Measurements from ENCODE around the gene POU2F1. TPM values are rescaled to one million over a fixed set of nuclear protein-coding genes. Genes with fewer than 3 reads are reported as not detected.

POU2F1 gene
- total RNA-seq, 4 donors from 2014 or later = 8.4 to 32.1 (median 17.5) TPM

DNA sequence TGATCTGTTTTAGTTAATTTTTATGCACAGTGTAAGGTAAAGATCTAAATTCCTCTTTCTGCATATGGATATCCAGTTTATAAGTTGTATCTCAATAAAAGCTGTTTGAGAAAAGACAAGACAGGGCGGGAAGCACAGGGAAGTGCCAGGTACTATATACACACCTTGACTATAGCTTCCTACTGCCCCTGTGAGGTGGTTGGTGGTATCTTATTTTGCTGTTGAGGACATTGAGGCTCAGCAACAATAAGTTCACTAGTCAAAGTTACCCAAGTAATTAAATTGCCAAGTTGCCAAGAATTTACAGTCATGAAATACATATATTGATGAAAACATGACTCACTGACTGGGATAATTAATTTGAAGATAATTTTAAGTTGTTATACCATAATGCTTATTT lies 188.5 kb downstream of the POU2F1 start:
- 71% methylated on average over 1 of the region's 1 CpG for WGBS
- peaks cover 31% of the 10 kb centered on the region for H3K36me3 ChIP-seq
- DNase-seq (ENCODE audit: low spot score in 2 of 2) = no peak
- TF ChIP-seq EP300 (IDR thresholded peaks at IDR 0.05) = no peak
- no peak for TF ChIP-seq POLR2AphosphoS5 (IDR thresholded peaks at IDR 0.05)
- no peaks in the 10 kb centered on the region for H3K4me1 ChIP-seq
- no peak overlapping the region for H3K4me3 ChIP-seq
- no peaks in the 10 kb centered on the region for H3K27me3 ChIP-seq
- no peak overlapping the region for H3K27ac ChIP-seq
- H3K9me3 ChIP-seq = no peaks in the 10 kb centered on the region

DNA sequence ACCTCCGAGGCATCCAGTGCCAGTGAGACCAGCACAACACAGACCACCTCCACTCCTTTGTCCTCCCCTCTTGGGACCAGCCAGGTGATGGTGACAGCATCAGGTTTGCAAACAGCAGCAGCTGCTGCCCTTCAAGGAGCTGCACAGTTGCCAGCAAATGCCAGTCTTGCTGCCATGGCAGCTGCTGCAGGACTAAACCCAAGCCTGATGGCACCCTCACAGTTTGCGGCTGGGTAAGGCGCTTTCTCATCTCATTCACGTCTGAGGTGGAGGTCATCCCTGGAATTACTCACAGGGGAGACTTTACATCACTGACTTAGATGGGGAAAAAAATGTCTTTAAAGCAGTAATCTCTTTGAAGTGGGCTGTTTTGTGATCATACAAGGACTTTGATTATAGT lies 191.4 kb downstream of the POU2F1 start:
- 83% methylated on average over 4 of the region's 4 CpGs for WGBS

DNA sequence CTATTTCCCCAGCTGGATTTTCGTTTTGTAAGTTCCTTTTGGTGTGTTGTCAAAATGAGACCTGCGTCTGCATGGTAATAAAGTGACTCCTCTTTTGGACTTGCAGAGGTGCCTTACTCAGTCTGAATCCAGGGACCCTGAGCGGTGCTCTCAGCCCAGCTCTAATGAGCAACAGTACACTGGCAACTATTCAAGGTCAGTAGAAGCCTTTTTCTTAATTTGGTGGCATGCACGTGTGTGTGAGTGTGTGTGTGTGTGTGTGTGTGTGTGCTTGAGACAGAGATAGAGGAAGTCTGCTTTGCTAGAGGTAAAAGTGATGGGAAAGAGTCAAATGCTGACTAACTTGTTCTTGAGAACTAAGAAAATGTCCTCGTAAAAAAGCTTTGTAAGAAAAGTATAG lies 192.2 kb downstream of the POU2F1 start:
- H3K27me3 ChIP-seq = no peaks in the 10 kb centered on the region
- DNase-seq (ENCODE audit: low spot score in 2 of 2) = no peak
- no peak overlapping the region for H3K27ac ChIP-seq
- TF ChIP-seq POLR2AphosphoS5 (IDR thresholded peaks at IDR 0.05) = no peak
- TF ChIP-seq POLR2A (IDR thresholded peaks at IDR 0.05) = no peak
- TF ChIP-seq, protein P1, sequence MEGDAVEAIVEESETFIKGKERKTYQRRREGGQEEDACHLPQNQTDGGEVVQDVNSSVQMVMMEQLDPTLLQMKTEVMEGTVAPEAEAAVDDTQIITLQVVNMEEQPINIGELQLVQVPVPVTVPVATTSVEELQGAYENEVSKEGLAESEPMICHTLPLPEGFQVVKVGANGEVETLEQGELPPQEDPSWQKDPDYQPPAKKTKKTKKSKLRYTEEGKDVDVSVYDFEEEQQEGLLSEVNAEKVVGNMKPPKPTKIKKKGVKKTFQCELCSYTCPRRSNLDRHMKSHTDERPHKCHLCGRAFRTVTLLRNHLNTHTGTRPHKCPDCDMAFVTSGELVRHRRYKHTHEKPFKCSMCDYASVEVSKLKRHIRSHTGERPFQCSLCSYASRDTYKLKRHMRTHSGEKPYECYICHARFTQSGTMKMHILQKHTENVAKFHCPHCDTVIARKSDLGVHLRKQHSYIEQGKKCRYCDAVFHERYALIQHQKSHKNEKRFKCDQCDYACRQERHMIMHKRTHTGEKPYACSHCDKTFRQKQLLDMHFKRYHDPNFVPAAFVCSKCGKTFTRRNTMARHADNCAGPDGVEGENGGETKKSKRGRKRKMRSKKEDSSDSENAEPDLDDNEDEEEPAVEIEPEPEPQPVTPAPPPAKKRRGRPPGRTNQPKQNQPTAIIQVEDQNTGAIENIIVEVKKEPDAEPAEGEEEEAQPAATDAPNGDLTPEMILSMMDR (IDR thresholded peaks at IDR 0.05) = no peak
- no peak for TF ChIP-seq EP300 (IDR thresholded peaks at IDR 0.05)
- no peaks in the 10 kb centered on the region for H3K9me3 ChIP-seq
- no peaks in the 10 kb centered on the region for H3K4me1 ChIP-seq
- H3K36me3 ChIP-seq = peaks cover 34% of the 10 kb centered on the region
- WGBS = 84% methylated on average over 5 of the region's 5 CpGs
- H3K4me3 ChIP-seq = no peak overlapping the region

More for the DNA sequence above, 191.4 kb downstream of the POU2F1 start:
- H3K27ac ChIP-seq = no peak overlapping the region
- TF ChIP-seq, protein P1 (IDR thresholded peaks at IDR 0.05) = no peak
- no peak for TF ChIP-seq EP300 (IDR thresholded peaks at IDR 0.05)
- no peak for TF ChIP-seq POLR2A (IDR thresholded peaks at IDR 0.05)
- no peak for TF ChIP-seq POLR2AphosphoS5 (IDR thresholded peaks at IDR 0.05)
- no peaks in the 10 kb centered on the region for H3K9me3 ChIP-seq
- H3K27me3 ChIP-seq = no peaks in the 10 kb centered on the region
- no peak for DNase-seq (ENCODE audit: low spot score in 2 of 2)
- peaks cover 36% of the 10 kb centered on the region for H3K36me3 ChIP-seq
- H3K4me3 ChIP-seq = no peak overlapping the region
- no peaks in the 10 kb centered on the region for H3K4me1 ChIP-seq

DNA sequence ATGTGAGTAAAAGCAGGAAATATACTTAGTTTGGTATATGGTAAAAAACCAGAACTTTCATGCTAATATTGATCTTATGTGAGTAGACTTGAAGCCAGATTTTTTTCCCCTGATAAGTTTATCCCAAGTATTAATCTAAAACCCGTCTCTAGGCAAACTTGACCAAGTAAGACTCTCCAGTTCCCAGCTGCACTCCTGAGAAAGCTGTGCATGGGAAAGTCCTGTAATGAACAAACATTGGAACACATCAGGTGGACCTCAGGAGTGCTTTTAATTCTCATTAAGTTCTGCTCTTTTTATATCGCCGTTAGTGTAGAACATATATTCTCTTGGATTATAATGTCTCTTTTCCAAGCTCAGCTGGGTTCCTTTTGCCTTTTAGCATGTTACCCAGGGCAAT lies 192.6 kb downstream of the POU2F1 start:
- no peak overlapping the region for H3K27ac ChIP-seq
- no peaks in the 10 kb centered on the region for H3K4me1 ChIP-seq
- 92% methylated on average over 3 of the region's 3 CpGs for WGBS
- H3K4me3 ChIP-seq = no peak overlapping the region
- H3K36me3 ChIP-seq = peaks cover 34% of the 10 kb centered on the region
- TF ChIP-seq POLR2AphosphoS5 (IDR thresholded peaks at IDR 0.05) (no peak), EP300 (IDR thresholded peaks at IDR 0.05) (no peak), POLR2A (IDR thresholded peaks at IDR 0.05) (no peak)
- TF ChIP-seq, protein P1 (IDR thresholded peaks at IDR 0.05) = no peak
- no peak for DNase-seq (ENCODE audit: low spot score in 2 of 2)
- no peaks in the 10 kb centered on the region for H3K9me3 ChIP-seq
- no peaks in the 10 kb centered on the region for H3K27me3 ChIP-seq

DNA sequence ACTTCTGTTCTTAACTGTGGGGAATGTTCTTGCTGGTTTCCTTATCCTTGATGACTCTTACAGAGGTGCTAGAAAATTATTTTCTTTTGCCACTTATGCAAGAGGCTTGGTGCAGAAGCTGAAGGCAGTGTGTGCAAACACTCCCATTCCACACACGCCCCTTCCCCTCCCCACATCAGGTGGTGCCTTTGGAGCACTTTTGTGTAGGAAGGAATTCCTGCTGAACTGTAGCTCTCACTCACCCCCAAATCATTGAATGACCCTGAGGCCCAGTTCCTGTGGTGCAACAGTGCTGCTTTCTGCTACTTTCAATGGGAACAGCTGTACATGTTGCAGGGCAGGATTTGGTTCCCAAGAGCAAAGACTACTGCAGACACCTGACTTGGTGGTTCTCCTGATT lies 195.8 kb downstream of the POU2F1 start:
- no peaks in the 10 kb centered on the region for H3K4me1 ChIP-seq
- no peak overlapping the region for H3K4me3 ChIP-seq
- H3K9me3 ChIP-seq = no peaks in the 10 kb centered on the region
- H3K27ac ChIP-seq = no peak overlapping the region
- no peak for DNase-seq (ENCODE audit: low spot score in 2 of 2)
- TF ChIP-seq POLR2AphosphoS5 (IDR thresholded peaks at IDR 0.05) (no peak), POLR2A (IDR thresholded peaks at IDR 0.05) (no peak), EP300 (IDR thresholded peaks at IDR 0.05) (no peak)
- TF ChIP-seq, protein P1 (IDR thresholded peaks at IDR 0.05) = no peak
- peaks cover 33% of the 10 kb centered on the region for H3K36me3 ChIP-seq
- no peaks in the 10 kb centered on the region for H3K27me3 ChIP-seq
- 80% methylated on average over 1 of the region's 1 CpG for WGBS

DNA sequence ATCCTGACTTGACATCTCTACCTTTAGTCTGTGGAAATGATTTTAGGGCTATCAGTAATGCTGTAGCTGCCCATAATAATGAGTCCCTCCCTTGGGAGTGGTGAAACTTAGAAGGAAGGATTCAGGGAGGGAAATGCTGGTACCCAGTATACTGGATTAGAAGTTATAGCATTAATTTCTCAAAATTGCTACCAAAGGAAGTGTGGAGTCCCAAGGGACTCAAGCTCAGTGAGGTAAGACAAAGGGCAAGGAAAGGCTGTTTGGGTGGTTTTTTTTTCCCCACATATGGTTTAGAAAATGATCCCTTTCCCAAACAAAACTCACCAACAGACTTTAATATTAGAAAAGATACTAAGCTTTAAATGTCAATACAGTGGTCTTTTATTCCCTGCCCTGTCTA lies 197.7 kb downstream of the POU2F1 start:
- TF ChIP-seq, protein P1 (IDR thresholded peaks at IDR 0.05) = no peak
- TF ChIP-seq POLR2A (IDR thresholded peaks at IDR 0.05) = no peak
- no peak for TF ChIP-seq EP300 (IDR thresholded peaks at IDR 0.05)
- no peak for TF ChIP-seq POLR2AphosphoS5 (IDR thresholded peaks at IDR 0.05)
- no peaks in the 10 kb centered on the region for H3K9me3 ChIP-seq
- no peak for DNase-seq (ENCODE audit: low spot score in 2 of 2)
- no peak overlapping the region for H3K4me3 ChIP-seq
- no peaks in the 10 kb centered on the region for H3K4me1 ChIP-seq
- H3K36me3 ChIP-seq = peaks cover 17% of the 10 kb centered on the region
- no peak overlapping the region for H3K27ac ChIP-seq
- H3K27me3 ChIP-seq = no peaks in the 10 kb centered on the region

Data from suprapubic skin (tissue), 4 donors.